Gastrocnemius medialis (tissue), 4 donors: Measurements from ENCODE around the gene GTPBP6.

Source experiments
- CTCF ChIP-seq, 5 experiments: fragments of 450-650 bp in 3 of 5; fragments of 200-600 bp in 2 of 5; sonication (generic) in 2 of 5; IDR thresholded peaks in 4 of 5; conservative IDR thresholded peaks in 1 of 5; 1 replicate in 4 of 5; 2 replicates in 1 of 5; pipeline ENCODE4 v1.5.1; 2016 to 2019; ENCODE audit warnings: antibody characterized with exemption in 5 of 5, mild to moderate bottlenecking in 3 of 5, moderate library complexity in 3 of 5
- POLR2A ChIP-seq, 2 donors: fragments of 450-650 bp; IDR thresholded peaks; one replicate each; pipeline ENCODE4 v1.6.1; 2017; ENCODE audit warnings: antibody characterized with exemption in 2 of 2, mild to moderate bottlenecking in 2 of 2, moderate library complexity in 2 of 2

- TF ChIP-seq CTCF (IDR thresholded peaks at IDR 0.05 in 4 of 5, conservative IDR thresholded peaks at IDR 0.05 in 1 of 5) (no peak), POLR2A (IDR thresholded peaks at IDR 0.05) (no peak)
Observed at GRCh38 chrX:362937-363620, 44.5 kb upstream of the GTPBP6 start.
